NCI-H2196 (cell line): ENCODE data around the gene TRIM25.

Source experiments
- DNase-seq: peaks from one replicate; lab custom pipeline; 2025; ENCODE audit not compliant: unreplicated experiment; lab: John Stamatoyannopoulos, UW

Gene TRIM25

DNA sequence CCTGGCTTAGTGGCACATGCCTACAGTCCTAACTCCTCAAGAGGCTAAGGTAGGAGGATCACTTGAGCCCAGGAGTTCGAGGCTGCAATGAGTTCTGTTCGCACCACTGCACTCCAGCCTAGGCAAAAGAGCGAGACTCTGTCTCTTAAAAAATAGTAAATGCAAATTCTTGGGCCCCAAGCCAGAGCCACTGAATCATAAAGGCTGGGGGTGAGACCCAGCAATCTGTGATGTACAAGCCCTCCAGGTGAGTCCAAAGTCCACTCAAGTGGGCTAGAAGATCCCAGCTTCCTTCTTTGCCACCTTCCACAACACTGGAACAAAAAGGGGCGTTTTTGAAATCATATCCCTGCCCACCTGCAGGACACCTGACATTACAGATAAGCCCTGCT, 16.9 kb downstream of the TRIM25 start:
- DNase-seq = no peak

DNA sequence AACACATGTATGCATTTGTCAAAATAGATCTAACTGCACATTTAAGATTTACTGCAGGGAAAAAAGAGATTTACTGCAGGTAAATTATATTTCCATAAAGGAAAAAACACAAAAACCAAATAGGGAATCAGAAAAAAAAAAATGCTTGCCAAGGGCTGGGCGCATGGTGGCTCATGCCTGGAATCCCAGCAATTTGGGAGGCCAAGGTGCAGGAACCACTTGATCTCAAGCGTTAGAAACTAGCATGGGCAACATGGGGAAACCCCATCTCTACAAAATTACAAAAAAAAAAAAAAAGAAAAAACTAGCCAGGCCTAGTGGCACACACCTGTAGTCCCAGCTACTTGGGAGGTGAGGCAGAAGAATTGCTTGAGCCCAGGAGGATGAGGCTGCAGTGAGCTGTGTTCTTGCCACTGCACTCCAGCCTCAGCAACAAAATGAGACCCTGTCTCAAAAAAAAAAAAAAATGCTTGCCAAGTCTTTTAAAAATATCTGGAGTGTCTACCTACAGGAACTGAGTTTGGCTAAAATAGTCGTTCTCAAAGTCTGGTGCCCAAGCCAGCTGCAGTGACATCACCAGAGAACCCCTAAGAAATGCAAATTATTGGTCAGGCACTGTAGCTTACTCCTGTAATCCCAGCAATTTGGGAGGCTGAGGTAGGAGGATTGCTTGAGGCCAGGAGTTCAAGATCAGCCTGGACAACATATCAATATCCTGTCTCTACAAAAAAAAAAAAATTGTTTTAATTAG, 17.5 kb downstream of the TRIM25 start:
- no peak for DNase-seq

DNA sequence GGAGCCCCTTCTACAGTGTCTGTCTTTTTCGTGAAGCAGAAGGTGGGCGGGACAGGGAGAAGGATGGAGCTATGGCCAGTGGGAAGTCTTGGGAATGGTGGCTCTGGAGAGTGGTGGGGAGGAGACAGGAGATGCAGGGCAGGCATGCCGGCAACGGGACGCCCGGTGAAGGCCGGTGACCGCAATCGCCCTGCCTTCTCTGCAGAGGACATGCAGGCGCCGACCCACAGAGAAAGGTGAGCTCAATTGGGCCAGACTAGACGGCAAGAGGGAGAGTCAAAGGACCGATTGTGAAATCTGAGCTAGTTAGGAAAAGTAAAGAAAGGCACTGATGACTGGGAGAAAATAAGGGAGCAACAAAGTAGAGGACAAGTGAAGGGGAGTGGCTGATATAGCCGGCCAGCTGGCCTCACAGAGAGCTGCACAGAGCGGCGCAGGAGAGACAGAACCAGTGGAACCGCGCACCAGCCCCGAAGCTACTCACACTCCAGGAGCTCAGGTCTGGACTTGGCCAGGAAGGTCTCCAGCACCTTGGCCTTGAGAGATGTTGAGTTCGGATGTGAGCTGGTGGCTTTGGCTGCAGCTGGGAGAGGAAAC, 18.9 kb downstream of the TRIM25 start:
- DNase-seq = no peak

DNA sequence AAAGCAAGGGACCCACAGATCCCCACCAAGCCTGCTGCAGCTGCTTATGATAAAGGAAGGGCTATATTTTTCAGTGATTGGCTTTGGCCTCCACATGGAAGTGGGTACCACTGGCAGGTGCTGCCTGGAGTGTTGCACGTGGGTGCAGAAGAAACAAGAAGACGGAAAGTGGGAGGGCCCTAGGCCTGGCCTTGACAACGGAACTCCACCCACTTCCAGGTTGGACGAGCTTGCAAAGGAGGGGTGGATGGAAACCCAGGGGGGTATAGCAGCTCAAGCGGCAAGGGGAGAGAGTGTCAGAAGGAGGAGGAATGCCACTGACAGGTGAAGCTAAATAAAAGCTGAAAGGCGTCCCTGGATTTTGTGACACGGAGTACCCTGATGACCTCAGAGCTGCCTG, 20.3 kb downstream of the TRIM25 start:
- no peak for DNase-seq

DNA sequence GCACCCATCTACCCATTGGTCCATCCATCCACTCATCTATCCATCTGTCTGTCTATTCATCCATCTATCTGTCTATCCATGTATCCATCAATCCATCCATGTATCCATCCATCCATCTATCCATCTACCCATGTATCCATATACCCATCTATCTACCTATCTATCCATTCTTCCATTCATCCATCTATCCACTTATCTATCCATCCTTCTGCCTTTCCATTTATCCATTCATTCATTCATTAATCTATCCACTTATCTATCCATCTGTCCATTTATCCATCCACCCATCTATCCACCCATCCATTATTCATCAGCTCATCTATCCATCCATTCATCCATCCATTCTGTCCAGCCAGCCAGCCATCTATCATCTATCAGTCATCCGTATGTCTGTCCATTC, 21.5 kb downstream of the TRIM25 start:
- no peak for DNase-seq

DNA sequence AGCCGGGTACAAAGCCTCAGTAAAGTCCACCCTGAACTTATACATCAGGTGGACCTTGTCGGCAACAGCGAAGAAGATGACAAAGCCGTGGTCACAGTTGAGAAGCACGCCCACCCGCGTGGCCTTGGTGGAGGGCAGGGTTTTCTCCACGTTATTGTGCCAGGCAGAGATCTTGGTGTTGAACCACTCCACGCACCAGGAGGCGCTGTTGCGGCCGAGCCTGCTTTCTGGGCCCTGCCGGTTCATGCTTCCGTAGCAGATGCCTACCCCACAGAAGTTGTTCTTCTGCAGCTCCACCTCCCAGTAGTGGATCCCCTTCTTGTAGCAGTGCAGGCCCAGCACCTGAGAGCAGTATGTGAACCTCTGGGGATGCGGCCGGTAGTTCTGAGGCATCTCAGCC, 22.1 kb downstream of the TRIM25 start:
- DNase-seq = no peak

DNA sequence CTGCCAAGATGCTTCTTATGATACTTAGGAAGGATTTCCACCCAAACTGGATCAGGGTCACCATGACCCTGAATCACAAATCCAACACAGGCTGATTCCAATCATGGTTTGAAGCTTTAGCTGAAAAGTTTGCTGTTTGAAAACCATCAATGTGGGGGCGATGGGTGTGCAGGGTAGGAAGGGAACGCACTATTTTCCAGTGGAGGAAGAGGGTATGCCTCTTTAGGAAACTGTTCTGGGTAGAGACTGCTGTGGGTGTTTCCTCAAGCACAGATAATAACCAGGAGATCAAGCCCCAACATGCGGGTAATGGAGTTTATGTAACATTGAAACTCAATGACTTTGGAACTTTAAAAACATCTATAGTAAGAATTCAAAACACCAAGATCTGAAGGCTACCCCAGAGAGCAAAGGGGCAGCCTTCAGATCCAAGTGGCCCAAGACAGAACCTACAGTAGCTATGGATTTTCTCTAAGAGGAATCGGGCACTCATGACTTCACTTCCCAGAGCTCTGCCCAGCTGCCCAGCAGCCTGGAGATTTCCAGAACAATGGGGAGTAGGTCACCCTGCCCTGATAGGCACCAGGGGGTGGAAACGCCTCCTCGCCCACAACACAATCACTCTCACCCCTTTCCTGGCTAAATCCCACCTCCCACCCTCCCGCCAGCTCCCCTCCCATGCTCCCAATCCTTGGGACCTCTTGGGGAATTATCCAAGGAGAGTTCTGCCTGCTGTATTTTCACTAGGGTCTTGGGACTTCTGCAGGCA, 22.8 kb downstream of the TRIM25 start:
- no peak for DNase-seq

DNA sequence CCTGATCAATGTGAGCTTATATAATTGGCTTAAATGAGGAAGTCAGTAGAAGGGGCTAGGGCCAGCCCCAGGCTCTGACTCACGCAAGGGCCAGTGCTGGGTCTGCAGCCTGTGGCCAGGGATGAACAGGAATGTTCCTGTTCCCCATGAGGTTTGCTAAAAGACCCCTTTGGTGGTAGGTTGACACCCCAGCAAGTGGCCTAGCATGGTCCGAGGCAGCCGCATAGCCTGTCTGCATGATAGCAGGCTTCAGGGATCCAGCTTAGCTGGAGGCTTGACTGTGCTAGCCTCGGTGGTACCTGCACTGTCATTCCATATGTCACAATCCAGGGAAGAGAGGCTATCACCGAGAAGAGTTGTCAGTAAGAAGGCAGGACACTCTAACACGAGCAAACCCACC, 23.5 kb downstream of the TRIM25 start:
- DNase-seq = no peak

DNA sequence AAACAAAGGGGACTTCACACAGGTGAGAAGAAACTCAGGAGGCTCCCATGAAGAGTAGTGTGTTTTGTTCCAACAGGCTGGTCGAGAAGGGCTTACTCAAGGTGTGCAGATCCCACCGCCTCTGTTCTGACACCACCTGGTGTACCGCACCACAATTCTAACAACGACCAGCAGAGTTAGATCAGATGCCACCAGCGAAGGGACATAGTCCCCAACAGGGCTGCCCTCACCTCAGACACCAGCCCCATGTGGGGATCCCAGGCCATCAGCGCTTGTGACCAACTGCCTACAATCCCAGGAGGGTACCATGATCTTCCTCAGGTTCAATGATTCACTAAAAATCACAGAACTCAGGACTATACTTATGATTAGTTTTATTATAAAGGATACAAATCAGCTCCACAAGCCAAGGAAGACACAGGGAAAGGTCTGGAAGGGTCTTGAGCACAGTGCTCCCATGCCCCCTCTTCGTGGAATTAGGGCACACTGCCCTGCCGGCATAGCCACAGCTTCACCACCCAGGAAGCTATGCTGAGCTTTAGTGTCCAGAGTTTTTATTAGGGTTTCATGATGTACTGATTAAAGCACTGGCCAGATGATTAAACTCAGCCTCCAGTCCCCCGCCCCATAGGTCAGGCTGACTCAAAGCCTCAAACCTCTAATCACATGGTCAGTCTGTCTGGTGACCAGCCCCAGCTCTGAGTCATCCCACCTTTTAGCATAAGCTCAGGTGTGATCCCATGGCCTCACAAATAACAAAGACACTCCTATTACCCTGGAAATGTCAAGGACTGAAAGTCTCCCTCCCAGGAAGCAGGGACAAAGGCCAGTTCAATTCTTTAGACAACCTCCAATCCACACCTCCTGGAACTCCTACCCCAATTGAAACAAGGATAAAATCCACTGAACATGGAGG, 26.0 kb downstream of the TRIM25 start:
- no peak for DNase-seq

DNA sequence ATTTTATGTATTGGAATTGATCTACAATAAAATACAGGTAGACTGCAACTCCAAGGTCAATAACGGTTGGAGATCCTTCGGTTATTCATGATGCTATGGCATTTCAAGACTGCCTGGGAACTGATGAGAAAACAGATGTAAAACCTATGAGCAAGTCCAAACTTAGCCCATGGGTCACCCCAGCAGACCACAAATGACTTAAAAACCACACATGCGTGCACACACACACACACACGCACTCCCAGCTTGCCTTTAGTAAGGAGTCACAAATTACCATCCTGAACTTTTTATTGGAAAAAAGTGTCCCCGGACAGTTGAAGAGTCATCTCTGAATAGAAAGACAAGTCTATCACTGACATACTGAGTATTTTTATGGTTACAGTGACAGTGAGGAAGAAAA, 26.7 kb downstream of the TRIM25 start:
- no peak for DNase-seq

DNA sequence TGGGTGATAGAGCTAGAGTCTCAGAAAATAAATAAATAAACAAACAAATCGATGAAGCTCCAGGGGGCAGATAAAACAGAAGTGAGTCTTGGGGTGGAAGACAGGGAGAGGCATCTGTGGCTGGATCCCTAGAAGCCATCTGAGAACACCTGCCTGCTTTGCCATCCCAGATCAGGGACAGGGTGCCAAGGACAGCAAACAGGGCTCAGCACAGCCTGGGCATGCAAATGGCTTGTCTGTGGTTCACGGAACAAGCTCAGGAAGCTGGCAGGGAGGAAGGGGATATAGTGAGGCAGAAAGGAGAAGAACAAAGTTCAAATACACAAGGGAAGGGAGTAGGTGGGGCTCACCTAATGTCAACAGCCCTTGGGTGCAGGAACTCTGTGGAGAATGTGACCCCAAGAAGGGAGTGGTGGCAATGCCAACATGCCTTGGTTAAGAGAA, 27.5 kb downstream of the TRIM25 start:
- no peak for DNase-seq

DNA sequence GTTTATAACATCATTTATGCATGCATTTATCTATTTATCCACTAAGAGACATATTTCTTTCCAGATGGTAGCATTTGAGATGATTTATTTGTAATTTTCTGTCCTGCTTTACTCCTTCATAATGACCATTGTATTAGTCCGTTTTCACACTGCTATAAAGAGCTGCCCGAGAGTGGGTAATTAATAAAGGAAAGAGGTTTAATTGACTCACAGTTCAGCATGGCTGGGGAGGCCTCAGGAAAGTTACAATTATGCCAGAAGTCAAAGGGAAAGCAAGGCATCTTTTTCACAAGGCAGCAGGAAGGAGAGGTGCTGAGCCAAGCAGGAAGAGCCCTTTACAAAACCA, 28.6 kb downstream of the TRIM25 start:
- no peak for DNase-seq

DNA sequence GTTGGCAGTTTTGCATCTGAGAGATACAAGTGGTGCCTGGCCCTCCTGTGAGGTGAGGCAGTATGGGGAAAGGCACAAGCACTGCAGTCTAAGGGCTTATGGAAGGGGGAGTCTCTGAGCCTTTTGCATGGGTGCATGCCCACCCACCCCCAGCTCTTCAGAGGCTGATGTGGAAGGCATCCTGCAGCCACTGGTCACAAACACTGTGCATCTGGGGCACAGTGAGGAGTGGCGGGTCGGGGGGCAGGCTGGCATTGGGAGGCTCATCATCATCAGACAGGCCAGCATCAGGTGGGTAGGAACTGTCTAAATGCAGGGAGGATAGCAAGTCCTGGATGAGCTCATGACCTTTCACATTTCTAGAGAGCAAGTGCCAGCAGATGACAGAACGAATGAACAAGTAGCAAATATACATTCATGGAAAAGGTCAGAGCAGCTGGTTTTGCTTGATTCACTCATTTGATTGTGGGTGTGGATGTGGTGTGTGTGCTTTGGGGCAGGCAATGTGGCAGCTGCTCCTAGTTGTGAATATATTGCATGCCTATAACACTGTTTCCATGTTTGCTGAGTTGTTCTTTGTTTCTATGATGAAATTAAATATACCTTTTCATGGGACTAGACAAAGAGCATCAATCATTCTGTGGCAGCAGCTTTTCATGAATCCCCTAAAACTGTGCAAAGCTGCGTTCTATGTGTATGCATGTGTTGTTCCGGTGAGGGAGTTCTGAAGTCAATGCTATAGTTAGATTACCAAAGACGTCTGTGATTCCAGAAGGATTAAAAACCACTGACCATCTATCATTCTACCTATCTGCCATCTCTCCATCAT, 29.2 kb downstream of the TRIM25 start:
- no peak for DNase-seq

DNA sequence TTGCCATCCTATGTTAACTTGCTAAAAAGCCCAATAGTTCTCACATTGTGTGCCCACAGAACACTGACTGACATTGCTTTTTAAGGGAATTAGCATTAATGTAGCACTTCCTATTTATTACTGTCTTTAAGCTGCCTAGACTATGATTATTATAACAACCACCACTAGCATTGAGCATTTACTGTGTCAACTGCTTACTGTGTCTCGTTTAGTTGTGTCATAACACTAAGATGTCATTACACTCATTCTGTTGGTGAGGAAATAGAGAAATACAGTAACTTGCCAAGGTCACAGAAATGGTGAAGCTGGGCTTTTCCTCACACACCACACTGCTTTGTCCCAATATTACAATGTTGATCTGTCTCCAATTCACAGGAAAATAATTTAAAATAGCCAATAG, 30.2 kb downstream of the TRIM25 start:
- no peak for DNase-seq

DNA sequence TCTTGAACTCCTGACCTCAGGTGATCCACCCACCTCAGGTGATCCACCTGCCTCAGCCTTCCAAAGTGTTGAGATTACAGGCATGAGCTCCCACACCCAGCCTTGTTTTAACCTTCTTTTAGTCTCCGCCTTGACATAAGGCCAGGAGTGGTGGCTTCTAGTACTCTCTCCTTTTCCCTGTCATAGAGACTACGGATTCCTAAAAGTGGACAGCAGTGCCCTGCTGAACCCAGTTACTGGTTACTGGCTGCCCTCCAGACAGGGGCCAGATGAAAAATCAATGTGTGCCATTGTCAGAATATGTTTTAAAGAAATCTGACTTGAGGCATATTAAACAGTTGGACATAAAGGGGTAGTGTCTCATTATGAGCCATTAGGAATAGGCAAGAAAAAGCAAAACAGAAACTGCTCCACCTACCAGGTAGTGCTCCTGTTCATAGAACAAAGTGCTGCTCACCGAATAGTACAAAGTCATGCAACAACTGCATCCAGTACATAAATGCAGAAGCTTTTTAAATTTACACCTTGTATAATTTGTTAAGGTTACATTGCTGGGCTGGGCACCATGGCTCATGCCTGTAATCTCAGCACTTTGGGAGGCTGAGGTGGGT, 32.1 kb downstream of the TRIM25 start:
- DNase-seq = no peak

DNA sequence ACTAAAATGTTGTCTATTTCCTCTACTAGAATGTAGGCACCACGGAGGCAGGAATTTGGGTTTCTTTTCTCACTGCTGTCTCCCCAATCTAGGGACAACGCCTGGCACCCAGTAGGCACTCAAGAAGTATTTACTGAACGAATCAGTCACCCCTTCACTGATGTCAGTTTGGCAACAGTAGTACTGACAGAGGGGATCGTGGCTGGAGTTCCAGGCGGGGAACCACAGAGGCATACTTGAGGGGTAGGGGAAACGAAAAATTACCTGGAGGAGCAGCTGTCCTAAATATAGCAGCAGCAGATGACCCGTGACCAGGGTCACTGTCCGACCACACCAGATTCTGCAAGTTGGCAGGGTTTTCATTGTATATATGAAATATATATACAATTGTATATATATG, 33.3 kb downstream of the TRIM25 start:
- DNase-seq = no peak

DNA sequence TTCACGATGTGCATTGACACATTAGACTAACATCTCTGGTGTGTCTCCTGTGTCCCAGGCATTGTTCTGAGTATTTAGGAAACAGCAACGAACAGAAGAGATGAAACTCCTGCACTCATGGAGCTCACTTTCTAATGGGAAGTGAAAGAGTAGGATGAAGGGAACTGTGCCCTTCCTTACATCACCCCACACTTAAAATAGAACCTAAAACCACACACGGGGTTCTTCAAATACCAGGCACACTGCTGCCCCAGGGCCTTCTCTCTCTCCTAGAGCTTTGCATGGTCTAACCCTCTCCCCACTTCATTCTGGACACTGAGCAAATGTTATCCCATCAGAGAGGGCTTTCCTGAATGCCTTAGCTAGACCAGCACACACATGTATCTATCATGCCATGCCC, 33.7 kb downstream of the TRIM25 start:
- no peak for DNase-seq

DNA sequence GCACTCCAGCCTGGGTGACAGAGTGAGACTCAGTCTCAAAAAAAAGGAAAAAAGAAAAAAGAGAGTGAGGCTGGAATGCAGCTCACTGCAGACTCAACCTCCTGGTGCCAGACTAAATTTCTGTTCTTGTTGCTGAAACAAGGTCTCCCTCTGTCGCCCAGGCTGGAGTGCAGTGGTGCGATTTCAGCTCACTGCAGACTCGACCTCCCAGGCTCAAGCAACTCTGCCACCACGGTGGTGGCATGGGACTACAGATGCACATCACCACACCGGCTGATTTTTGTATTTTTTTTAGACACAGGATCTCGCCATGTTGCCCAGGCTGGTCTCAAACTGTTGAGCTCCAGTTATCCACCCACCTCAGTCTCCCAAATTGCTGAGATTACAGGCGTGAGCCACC, 34.6 kb downstream of the TRIM25 start:
- no peak for DNase-seq

DNA sequence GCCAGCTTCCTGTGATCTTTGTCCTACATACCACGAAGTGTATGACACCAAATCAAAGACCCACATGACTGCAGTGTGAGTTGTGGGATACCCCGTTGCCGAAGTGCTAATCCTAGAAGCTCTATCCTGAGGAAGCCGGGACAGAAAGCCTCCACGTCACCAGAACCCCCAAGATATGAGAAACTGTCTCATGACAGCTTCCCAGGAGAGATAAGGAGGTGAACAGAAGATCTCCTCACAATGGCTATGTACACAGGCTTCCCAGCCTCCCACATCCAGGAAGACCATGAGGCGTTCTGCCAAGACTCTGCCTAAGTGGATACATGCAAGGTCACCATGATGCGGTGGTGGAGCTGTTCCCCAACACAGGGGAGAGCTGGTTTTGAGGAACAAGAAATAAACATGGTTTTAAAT, 37.1 kb downstream of the TRIM25 start:
- no peak for DNase-seq

DNA sequence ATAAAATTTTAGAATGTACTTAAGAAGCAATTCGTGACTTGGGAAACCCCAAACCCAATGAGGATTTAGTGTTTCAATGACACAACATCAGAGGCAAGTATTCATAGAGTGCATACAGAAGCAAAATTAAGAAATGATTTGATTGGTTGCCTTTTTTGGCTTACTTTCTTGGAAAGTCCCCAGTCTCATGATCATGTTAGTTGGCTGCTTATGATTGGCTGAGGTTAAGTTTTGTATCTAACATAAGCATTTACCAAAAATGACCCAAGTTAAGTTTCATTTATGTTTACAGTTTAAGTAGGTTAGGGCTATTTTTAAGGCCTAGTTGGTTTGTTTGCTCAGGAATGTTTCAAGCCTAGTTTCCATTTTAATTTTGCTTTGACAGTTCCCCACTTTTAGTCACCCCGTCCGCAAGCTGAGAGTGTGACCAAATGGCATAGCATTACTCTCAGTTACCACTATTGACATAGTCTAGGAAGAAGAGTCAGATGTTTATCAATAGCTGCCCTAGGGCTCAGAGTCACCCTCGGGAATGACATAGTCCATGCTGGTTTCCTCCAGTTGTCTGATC, 43.7 kb downstream of the TRIM25 start:
- DNase-seq = no peak
